Measurements from ENCODE around the gene LOXL3.
"Not testable (repeated sequence)": the region's sequence is repeated elsewhere in the genome, so short reads cannot be mapped to it uniquely, and the experiment has no call there.

The LOXL3 gene

GRCh38 chr2:74483675-74484164 is 70.0 kb downstream of the LOXL3 start:
- not testable (repeated sequence) for DNase-seq

DNA sequence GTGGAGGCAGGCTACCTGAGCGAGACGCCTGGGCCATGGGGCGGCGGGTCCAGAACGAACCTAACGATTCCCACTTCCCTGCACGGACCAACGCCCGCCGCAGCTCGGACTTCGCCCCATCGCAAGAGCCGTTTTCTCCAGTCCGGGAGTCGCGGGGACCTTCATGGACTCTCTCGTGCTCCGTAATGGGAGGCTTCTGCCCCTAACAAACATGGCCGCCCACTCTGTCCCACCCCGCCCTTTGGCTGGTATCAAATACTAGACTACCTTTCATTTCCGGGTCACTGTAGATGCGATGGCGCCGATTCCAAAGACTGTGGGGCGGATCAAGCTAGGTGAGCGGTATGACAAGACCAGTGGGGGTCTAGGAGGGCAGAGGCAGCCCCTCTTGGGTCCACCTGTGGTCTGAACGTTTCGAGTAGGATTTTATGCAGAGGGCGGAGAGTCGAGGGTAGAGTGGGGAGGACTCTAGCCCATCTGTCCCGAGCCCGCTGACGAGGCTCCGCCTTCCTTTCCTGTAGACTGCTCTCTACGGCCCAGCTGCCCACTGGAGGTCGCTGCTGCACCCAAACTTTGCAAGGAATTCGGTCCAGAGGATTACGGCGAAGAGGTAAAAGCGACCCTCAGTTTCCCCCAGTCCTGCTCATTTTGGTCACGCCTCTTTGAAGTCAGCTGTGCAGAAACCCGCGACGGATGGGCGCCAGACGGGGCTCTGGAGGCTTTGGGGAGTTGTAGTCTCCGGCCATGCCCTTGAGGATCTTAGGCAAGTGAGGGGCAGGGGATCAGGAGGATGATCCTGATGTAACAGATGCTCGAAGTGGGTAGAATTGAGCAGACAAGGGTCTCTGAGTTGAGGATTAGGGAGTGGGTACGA is 70.7 kb downstream of the LOXL3 start, which contains the start of the genes CCDC142 and TTC31:
CCDC142 (minus strand) TSS at position 198 of the 874 bp plus-strand sequence; CDS start at position 37, 161 bp downstream.
TTC31 (plus strand) TSS at position 281 of the 874 bp plus-strand sequence; CDS start at position 296, 15 bp downstream.
- DNase-seq, result peak; percentile 96

Data from stimulated activated CD4-positive, alpha-beta T cell treated with anti-CD3 and anti-CD28 coated beads, Interleukin-15, amount 100 ng/mL, for 24 hours (primary cell).